OCI-LY7 (cell line): Measurements from ENCODE around the gene NIPBL.

ENCODE experiments used
- CTCF ChIP-seq: fragments of 200-600 bp; sonication (generic); conservative IDR thresholded peaks from 2 replicates; pipeline ENCODE4 v1.5.1; 2014; ENCODE audit warnings: mild to moderate bottlenecking, antibody characterized with exemption, low read length, moderate library complexity, mixed read lengths
- EZH2phosphoT487 ChIP-seq: fragments of 200-600 bp; sonication (generic); IDR thresholded peaks from 2 replicates; pipeline ENCODE4 v1.6.1; 2018; ENCODE audit warnings: low read depth, borderline replicate concordance, mild to moderate bottlenecking, mixed run types, antibody characterized with exemption, low read length, moderate library complexity, mixed read lengths

- no peak for TF ChIP-seq CTCF
- no peak for TF ChIP-seq EZH2phosphoT487
Observed at GRCh38 chr5:36861871-36862270, 14.7 kb upstream of the NIPBL start.
